Chondrocyte (in vitro differentiated cells): ENCODE data around the gene CKAP2. TPM values are rescaled to one million over a fixed set of nuclear protein-coding genes. Genes with fewer than 3 reads are reported as not detected.
"Not testable (repeated sequence)": the region's sequence is repeated elsewhere in the genome, so short reads cannot be mapped to it uniquely, and the experiment has no call there.

Experiments
- DNase-seq: peaks from one replicate; pipeline ENCODE4 v3.0.0; 2021; ENCODE audit warnings: mixed read lengths, low spot score
- H3K27ac Mint-ChIP-seq: one replicate; pipeline ENCODE4 v1.8.0; 2021; ENCODE audit warnings: mild to moderate bottlenecking, moderate library complexity, mixed read lengths; ENCODE audit not compliant: unreplicated experiment
- H3K27me3 Mint-ChIP-seq: 2 replicates; pipeline ENCODE4 v1.8.0; 2021; ENCODE audit warnings: low read depth, mixed read lengths
- H3K36me3 Mint-ChIP-seq: 2 replicates; pipeline ENCODE4 v1.8.0; 2021; ENCODE audit warnings: low read depth, mixed read lengths
- H3K4me1 Mint-ChIP-seq: 2 replicates; pipeline ENCODE4 v1.8.0; 2021; ENCODE audit warnings: low read depth, mild to moderate bottlenecking, mixed read lengths
- H3K4me3 Mint-ChIP-seq: one replicate; pipeline ENCODE4 v1.8.0; 2021; ENCODE audit warnings: mild to moderate bottlenecking, moderate library complexity, mixed read lengths; ENCODE audit not compliant: unreplicated experiment
- H3K9me3 Mint-ChIP-seq: 2 replicates; pipeline ENCODE4 v1.8.0; 2021; ENCODE audit warnings: low read depth, mixed read lengths
- CTCF ChIP-seq: fragments of 200-600 bp; sonication (generic); IDR thresholded peaks from 2 replicates; pipeline ENCODE4 v1.5.0; 2021; ENCODE audit warnings: antibody characterized with exemption, mild to moderate bottlenecking, moderate library complexity
- long read RNA-seq: library from polyadenylated mRNA; stranded (forward); transcript quantifications from one replicate; pipeline ENCODE4 v2.0.0, GENCODE V29; 2021
- total RNA-seq: library from RNA; stranded (reverse); gene quantifications from 3 replicates; pipeline ENCODE4 v1.2.1, GENCODE V29; 2021

Gene CKAP2
- total RNA-seq: 24.5 to 33.3 TPM (median 27.9 TPM) in 3 replicates
- long read RNA-seq, transcript CKAP2-203 (9 exons, 3,629 nt): minor isoform, 10 of 51 reads
- long read RNA-seq, transcript CKAP2-201 (9 exons, 3,375 nt): major isoform, 31 of 51 reads
- long read RNA-seq, partial matches to known transcripts: 2 of 51 reads
- long read RNA-seq, other reads (novel, unspliced or antisense): 6 of 51 reads

- Mint-ChIP-seq H3K4me3 (peak within 1 kb of the TSS; percentile 95), H3K36me3 (peaks cover 3% of the 10 kb centered on the region), H3K4me1 (peaks cover 40% of the 10 kb centered on the region), H3K27ac (peak within 1 kb of the TSS; percentile 96), H3K9me3 (no peaks in the 10 kb centered on the region), H3K27me3 (no peaks in the 10 kb centered on the region)
- DNase-seq: peak; percentile 95
- no peak for TF ChIP-seq CTCF
Measured at GRCh38 chr13:52454820-52455676, at the start of gene CKAP2. CKAP2 (plus strand) TSS chr13:52455478; CDS start chr13:52455557, 79 bp downstream.

- no peak for DNase-seq
- Mint-ChIP-seq H3K27ac (peak within 1 kb of the TSS; percentile 57), H3K27me3 (no peaks in the 10 kb centered on the region)
Measured at GRCh38 chr13:52405767-52406494, 49.3 kb upstream of the CKAP2 start, which contains the start of gene THSD1. THSD1 (minus strand) TSS chr13:52406172; CDS start chr13:52402600, 3,572 bp downstream.

GRCh38 chr13:52406629-52407028 lies 48.6 kb upstream of the CKAP2 start:
- no peak for TF ChIP-seq CTCF
- Mint-ChIP-seq H3K36me3 (peaks cover 1% of the 10 kb centered on the region), H3K27ac (peak overlapping the region; percentile 57), H3K9me3 (no peaks in the 10 kb centered on the region), H3K4me1 (peaks cover 29% of the 10 kb centered on the region), H3K27me3 (no peaks in the 10 kb centered on the region), H3K4me3 (peak overlapping the region; percentile 68)
- DNase-seq: no peak

More at GRCh38 chr13:52405767-52406494, 49.3 kb upstream of the CKAP2 start, which contains the start of gene THSD1:
- Mint-ChIP-seq H3K36me3 (peaks cover 1% of the 10 kb centered on the region), H3K9me3 (no peaks in the 10 kb centered on the region), H3K4me1 (peaks cover 26% of the 10 kb centered on the region), H3K4me3 (peak within 1 kb of the TSS; percentile 78)
- TF ChIP-seq CTCF: no peak

- H3K27me3 Mint-ChIP-seq, H3K4me3 Mint-ChIP-seq, H3K27ac Mint-ChIP-seq, DNase-seq, H3K9me3 Mint-ChIP-seq, H3K36me3 Mint-ChIP-seq: not testable (repeated sequence)
- H3K4me1 Mint-ChIP-seq: peaks cover 38% of the 10 kb centered on the region
Measured at GRCh38 chr13:52407436-52407835, 47.8 kb upstream of the CKAP2 start.

- DNase-seq, H3K36me3 Mint-ChIP-seq, H3K27ac Mint-ChIP-seq, H3K4me3 Mint-ChIP-seq, H3K9me3 Mint-ChIP-seq, H3K27me3 Mint-ChIP-seq: not testable (repeated sequence)
- peaks cover 38% of the 10 kb centered on the region for H3K4me1 Mint-ChIP-seq
Measured at GRCh38 chr13:52408071-52408658, 47.1 kb upstream of the CKAP2 start.
